ENCODE measurements around the gene SLC2A8. TPM values are rescaled to one million over a fixed set of nuclear protein-coding genes. Genes with fewer than 3 reads are reported as not detected.

SLC2A8 gene
- total RNA-seq, 1 experiment from 2014 or later, result 144 TPM

DNA sequence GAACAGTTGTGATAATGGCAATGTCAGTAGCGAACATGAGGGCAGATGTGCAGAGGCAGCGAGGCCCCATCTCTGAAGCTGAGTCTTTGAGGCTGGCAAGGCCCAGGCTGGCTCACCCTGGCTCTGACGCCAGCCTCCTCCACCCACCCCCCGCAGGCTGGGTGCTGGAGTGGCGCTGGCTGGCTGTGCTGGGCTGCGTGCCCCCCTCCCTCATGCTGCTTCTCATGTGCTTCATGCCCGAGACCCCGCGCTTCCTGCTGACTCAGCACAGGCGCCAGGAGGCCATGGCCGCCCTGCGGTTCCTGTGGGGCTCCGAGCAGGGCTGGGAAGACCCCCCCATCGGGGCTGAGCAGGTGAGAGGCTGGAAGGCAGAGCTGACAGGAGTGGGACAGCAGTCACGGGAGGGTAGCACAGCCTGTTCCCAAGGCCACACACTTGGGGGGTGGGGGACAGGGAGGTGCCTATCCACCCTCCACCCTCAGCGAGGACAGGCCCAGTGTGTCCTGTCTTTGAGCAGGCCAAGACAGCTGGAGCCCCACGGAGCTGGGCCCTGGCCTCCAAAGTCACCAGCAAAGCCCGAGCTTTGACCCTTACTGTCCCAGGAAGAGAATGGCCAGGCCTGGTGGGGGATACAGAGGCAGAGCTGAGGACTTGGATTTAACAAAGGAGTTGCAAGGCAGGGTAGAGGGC, 5.6 kb downstream of the SLC2A8 start:
- H3K36me3 Mint-ChIP-seq (ENCODE audit: insufficient read depth, unreplicated experiment), result peaks cover 79% of the 10 kb centered on the region
- H3K4me3 Mint-ChIP-seq (ENCODE audit: unreplicated experiment), result no peak overlapping the region
- H3K27me3 Mint-ChIP-seq (ENCODE audit: insufficient read depth, unreplicated experiment), result no peaks in the 10 kb centered on the region
- POLR2A ChIA-PET, result interaction anchor here (0.5 kb wide), 1 partner anchor 41 kb away, joined by 3 read pairs; no protein-coding TSS in a partner anchor
- no peaks in the 10 kb centered on the region for H3K9me3 Mint-ChIP-seq (ENCODE audit: unreplicated experiment)
- DNase-seq, result no peak
- peaks cover 9% of the 10 kb centered on the region for H3K4me1 ChIP-seq
- H3K27me3 ChIP-seq (replicated peaks; ENCODE audit: control insufficient read depth, insufficient read depth, low read length), result no peaks in the 10 kb centered on the region
- no peak overlapping the region for H3K4me3 ChIP-seq (ENCODE audit: low read depth, low read length)
- H3K27ac Mint-ChIP-seq (ENCODE audit: unreplicated experiment), result no peak overlapping the region
- no TSS peak for BruUV-seq (replicated peaks)
- H3K4me1 Mint-ChIP-seq (ENCODE audit: low read depth, unreplicated experiment), result peaks cover 9% of the 10 kb centered on the region
- intact Hi-C loops (cut with micrococcal nuclease; ENCODE audit: unreplicated experiment), result no loop called here
- TF ChIP-seq, protein P1, sequence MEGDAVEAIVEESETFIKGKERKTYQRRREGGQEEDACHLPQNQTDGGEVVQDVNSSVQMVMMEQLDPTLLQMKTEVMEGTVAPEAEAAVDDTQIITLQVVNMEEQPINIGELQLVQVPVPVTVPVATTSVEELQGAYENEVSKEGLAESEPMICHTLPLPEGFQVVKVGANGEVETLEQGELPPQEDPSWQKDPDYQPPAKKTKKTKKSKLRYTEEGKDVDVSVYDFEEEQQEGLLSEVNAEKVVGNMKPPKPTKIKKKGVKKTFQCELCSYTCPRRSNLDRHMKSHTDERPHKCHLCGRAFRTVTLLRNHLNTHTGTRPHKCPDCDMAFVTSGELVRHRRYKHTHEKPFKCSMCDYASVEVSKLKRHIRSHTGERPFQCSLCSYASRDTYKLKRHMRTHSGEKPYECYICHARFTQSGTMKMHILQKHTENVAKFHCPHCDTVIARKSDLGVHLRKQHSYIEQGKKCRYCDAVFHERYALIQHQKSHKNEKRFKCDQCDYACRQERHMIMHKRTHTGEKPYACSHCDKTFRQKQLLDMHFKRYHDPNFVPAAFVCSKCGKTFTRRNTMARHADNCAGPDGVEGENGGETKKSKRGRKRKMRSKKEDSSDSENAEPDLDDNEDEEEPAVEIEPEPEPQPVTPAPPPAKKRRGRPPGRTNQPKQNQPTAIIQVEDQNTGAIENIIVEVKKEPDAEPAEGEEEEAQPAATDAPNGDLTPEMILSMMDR (IDR thresholded peaks at IDR 0.05; ENCODE audit: insufficient read depth in 1 of 2, low read depth in 1 of 2, low read length in 1 of 2, severe bottlenecking in 1 of 2, unreplicated experiment in 1 of 2), result no peak
- peaks cover 2% of the 10 kb centered on the region for H3K36me3 ChIP-seq (ENCODE audit: control insufficient read depth, insufficient read depth, low read length)
- no peaks in the 10 kb centered on the region for H3K9me3 ChIP-seq
- CTCF ChIA-PET, result no interaction called here

DNA sequence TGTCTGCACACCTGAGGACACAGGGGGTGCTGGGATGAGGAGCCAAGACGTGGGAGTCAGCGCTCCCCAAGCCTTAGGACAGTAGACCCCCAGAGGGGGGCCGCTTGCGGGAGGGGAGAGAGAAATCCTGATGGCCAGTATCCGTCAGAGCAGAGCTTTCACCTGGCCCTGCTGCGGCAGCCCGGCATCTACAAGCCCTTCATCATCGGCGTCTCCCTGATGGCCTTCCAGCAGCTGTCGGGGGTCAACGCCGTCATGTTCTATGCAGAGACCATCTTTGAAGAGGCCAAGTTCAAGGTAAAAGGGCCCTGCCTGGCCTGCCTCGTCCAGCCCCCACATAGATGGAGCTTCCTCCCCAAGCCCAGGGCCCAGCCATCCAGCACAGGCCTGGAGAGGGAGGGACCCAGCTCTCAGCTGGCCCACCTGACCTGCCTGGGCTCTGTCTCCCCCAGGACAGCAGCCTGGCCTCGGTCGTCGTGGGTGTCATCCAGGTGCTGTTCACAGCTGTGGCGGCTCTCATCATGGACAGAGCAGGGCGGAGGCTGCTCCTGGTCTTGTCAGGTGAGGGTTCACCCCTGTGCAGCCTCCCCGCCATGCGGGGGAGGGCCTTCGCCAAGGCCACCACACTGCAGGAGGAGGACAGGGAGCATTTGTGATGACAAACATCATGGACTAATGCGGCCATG, 6.7 kb downstream of the SLC2A8 start:
- no TSS peak for BruUV-seq (replicated peaks)
- H3K27me3 Mint-ChIP-seq (ENCODE audit: insufficient read depth, unreplicated experiment), result no peaks in the 10 kb centered on the region
- peaks cover 9% of the 10 kb centered on the region for H3K4me1 Mint-ChIP-seq (ENCODE audit: low read depth, unreplicated experiment)
- peaks cover 5% of the 10 kb centered on the region for H3K4me1 ChIP-seq
- H3K4me3 ChIP-seq (ENCODE audit: low read depth, low read length), result no peak overlapping the region
- H3K4me3 Mint-ChIP-seq (ENCODE audit: unreplicated experiment), result no peak overlapping the region
- no peaks in the 10 kb centered on the region for H3K27me3 ChIP-seq (replicated peaks; ENCODE audit: control insufficient read depth, insufficient read depth, low read length)
- ChIA-PET POLR2A (interaction anchor here (1.1 to 1.2 kb wide), 2 partner anchors 11 to 16 kb away, joined by 3 read pairs; no protein-coding TSS in a partner anchor), CTCF (no interaction called here)
- peaks cover 2% of the 10 kb centered on the region for H3K36me3 ChIP-seq (ENCODE audit: control insufficient read depth, insufficient read depth, low read length)
- no peak for DNase-seq
- TF ChIP-seq, protein P1 (IDR thresholded peaks at IDR 0.05; ENCODE audit: insufficient read depth in 1 of 2, low read depth in 1 of 2, low read length in 1 of 2, severe bottlenecking in 1 of 2, unreplicated experiment in 1 of 2), result no peak
- H3K36me3 Mint-ChIP-seq (ENCODE audit: insufficient read depth, unreplicated experiment), result peaks cover 73% of the 10 kb centered on the region
- H3K9me3 Mint-ChIP-seq (ENCODE audit: unreplicated experiment), result no peaks in the 10 kb centered on the region
- intact Hi-C loops (cut with micrococcal nuclease; ENCODE audit: unreplicated experiment), result no loop called here
- no peak overlapping the region for H3K27ac Mint-ChIP-seq (ENCODE audit: unreplicated experiment)
- no peaks in the 10 kb centered on the region for H3K9me3 ChIP-seq

DNA sequence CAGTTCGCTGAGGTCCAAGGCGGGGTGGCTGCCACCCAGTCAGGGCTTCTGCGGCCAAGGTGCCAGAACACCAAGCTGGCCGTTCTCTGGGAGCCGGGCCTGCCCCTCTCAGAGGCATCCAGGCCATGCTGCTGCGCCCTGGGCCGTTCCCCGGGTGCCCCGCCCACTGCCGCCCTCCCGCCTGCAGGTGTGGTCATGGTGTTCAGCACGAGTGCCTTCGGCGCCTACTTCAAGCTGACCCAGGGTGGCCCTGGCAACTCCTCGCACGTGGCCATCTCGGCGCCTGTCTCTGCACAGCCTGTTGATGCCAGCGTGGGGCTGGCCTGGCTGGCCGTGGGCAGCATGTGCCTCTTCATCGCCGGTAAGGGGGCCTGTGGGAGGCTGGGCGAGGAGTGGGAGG, 7.7 kb downstream of the SLC2A8 start:
- no peak for DNase-seq
- H3K9me3 ChIP-seq, result no peaks in the 10 kb centered on the region
- POLR2A ChIA-PET, result interaction anchor here (1.1 to 1.2 kb wide), 2 partner anchors 12 to 17 kb away, joined by 3 read pairs; no protein-coding TSS in a partner anchor
- H3K27me3 Mint-ChIP-seq (ENCODE audit: insufficient read depth, unreplicated experiment), result no peaks in the 10 kb centered on the region
- H3K4me1 ChIP-seq, result no peaks in the 10 kb centered on the region
- H3K4me3 ChIP-seq (ENCODE audit: low read depth, low read length), result no peak overlapping the region
- no peak overlapping the region for H3K4me3 Mint-ChIP-seq (ENCODE audit: unreplicated experiment)
- H3K9me3 Mint-ChIP-seq (ENCODE audit: unreplicated experiment), result no peaks in the 10 kb centered on the region
- CTCF ChIA-PET, result no interaction called here
- no peaks in the 10 kb centered on the region for H3K27me3 ChIP-seq (replicated peaks; ENCODE audit: control insufficient read depth, insufficient read depth, low read length)
- intact Hi-C loops (cut with micrococcal nuclease; ENCODE audit: unreplicated experiment), result no loop called here
- no peak overlapping the region for H3K27ac Mint-ChIP-seq (ENCODE audit: unreplicated experiment)
- H3K36me3 ChIP-seq (ENCODE audit: control insufficient read depth, insufficient read depth, low read length), result peaks cover 2% of the 10 kb centered on the region
- H3K36me3 Mint-ChIP-seq (ENCODE audit: insufficient read depth, unreplicated experiment), result peaks cover 63% of the 10 kb centered on the region
- peaks cover 9% of the 10 kb centered on the region for H3K4me1 Mint-ChIP-seq (ENCODE audit: low read depth, unreplicated experiment)
- no TSS peak for BruUV-seq (replicated peaks)
- TF ChIP-seq, protein P1 (IDR thresholded peaks at IDR 0.05; ENCODE audit: insufficient read depth in 1 of 2, low read depth in 1 of 2, low read length in 1 of 2, severe bottlenecking in 1 of 2, unreplicated experiment in 1 of 2), result no peak
